Measurements from ENCODE around the gene TRAF4.

DNA sequence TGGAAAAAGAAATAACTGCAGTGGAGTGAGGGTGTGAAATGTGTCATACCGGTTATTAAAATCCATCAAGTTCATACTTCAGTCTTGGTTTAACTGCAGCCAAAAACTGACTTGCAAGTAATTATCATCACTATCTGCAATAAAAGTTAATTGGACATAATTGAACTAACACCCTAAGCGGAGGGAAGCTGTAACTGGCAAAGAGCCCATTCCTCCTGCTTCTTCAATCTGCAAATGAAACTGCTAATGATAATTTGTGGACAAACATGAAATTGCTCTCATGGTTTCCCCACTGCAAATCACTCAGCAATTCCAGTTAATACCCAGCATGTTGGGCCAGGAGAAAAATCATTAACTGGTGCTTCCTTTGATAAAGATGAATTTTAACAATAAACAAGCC is 52.3 kb downstream of the TRAF4 start:
- TF ChIP-seq POLR2AphosphoS5 (IDR thresholded peaks at IDR 0.05; ENCODE audit: low read depth, low read length) (no peak), TAF1 (IDR thresholded peaks at IDR 0.05; ENCODE audit: borderline replicate concordance, insufficient read depth, low read length) (no peak)

Data from PFSK-1 (cell line).